WTC11 (cell line): ENCODE measurements around the gene UQCC3. TPM values are rescaled to one million over a fixed set of nuclear protein-coding genes. Genes with fewer than 3 reads are reported as not detected.

Source experiments
- ATAC-seq: fragments of 200-7000 bp; cut with Tn5 transposase; 2 replicates; pipeline ENCODE4 v1.10.0; 2021; ENCODE audit warnings: mild to moderate bottlenecking, moderate library complexity
- CTCF ChIA-PET: fragments of 300-600 bp; sonication (Branson Sonifier 250); formaldehyde crosslinking; loops from one replicate; lab custom pipeline; 2021; ENCODE audit warnings: antibody characterized with exemption; lab: Charles Lee
- POLR2A ChIA-PET: fragments of 350-600 bp; sonication (Branson Sonifier 250); formaldehyde crosslinking; loops from one replicate; lab custom pipeline; 2021; ENCODE audit warnings: antibody characterized with exemption; lab: Charles Lee
- DNase-seq: peaks from one replicate; pipeline ENCODE4 v3.0.0; 2021; ENCODE audit warnings: low spot score
- H3K27ac Mint-ChIP-seq: 2 replicates; pipeline ENCODE4 v1.8.0; 2021; ENCODE audit warnings: mixed read lengths
- H3K27me3 Mint-ChIP-seq: 2 replicates; pipeline ENCODE4 v1.8.0; 2021; ENCODE audit warnings: low read depth, mild to moderate bottlenecking, moderate library complexity, mixed read lengths
- H3K36me3 Mint-ChIP-seq: 2 replicates; pipeline ENCODE4 v1.8.0; 2021; ENCODE audit warnings: mixed read lengths
- H3K4me1 Mint-ChIP-seq: 2 replicates; pipeline ENCODE4 v1.8.0; 2022; ENCODE audit warnings: mixed read lengths
- H3K4me3 Mint-ChIP-seq: 2 replicates; pipeline ENCODE4 v1.8.0; 2021; ENCODE audit warnings: mild to moderate bottlenecking, moderate library complexity, mixed read lengths
- H3K9me3 Mint-ChIP-seq: 2 replicates; pipeline ENCODE4 v1.8.0; 2021; ENCODE audit warnings: mixed read lengths
- ATF1 ChIP-seq: sonication (generic); formaldehyde crosslinking; IDR thresholded peaks from 2 replicates; pipeline ENCODE4 v1.8.1; 2023; ENCODE audit warnings: mild to moderate bottlenecking, moderate library complexity, missing genetic modification reagents
- ELF4 ChIP-seq: sonication (generic); formaldehyde crosslinking; IDR thresholded peaks from 2 replicates; pipeline ENCODE4 v1.8.1; 2022; ENCODE audit warnings: low read depth, mild to moderate bottlenecking, moderate library complexity, missing genetic modification reagents
- ESRRA ChIP-seq: sonication (generic); formaldehyde crosslinking; IDR thresholded peaks from 2 replicates; pipeline ENCODE4 v1.8.1; 2022; ENCODE audit warnings: mild to moderate bottlenecking, missing genetic modification reagents, borderline replicate concordance
- NFE2L1 ChIP-seq: sonication (generic); formaldehyde crosslinking; IDR thresholded peaks from 2 replicates; pipeline ENCODE4 v1.8.1; 2023; ENCODE audit warnings: missing genetic modification reagents
- ZBTB21 ChIP-seq: sonication (generic); formaldehyde crosslinking; IDR thresholded peaks from 2 replicates; pipeline ENCODE4 v1.8.1; 2023; ENCODE audit warnings: mild to moderate bottlenecking, missing genetic modification reagents, borderline replicate concordance
- ZNF138 ChIP-seq: sonication (generic); formaldehyde crosslinking; conservative IDR thresholded peaks from 2 replicates; pipeline ENCODE4 v1.8.1; 2022; ENCODE audit warnings: mild to moderate bottlenecking, moderate library complexity, missing genetic modification reagents
- total RNA-seq: library from RNA; stranded (reverse); gene quantifications from 3 replicates; pipeline ENCODE4 v1.2.3, GENCODE V29; 2021
- TF ChIP-seq, protein P1 (sequence below): sonication (generic); formaldehyde crosslinking; IDR thresholded peaks from 2 replicates; pipeline ENCODE4 v1.8.1; 2023; ENCODE audit warnings: mild to moderate bottlenecking, missing genetic modification reagents, moderate library complexity
- TF ChIP-seq, protein P2 (sequence below): sonication (generic); formaldehyde crosslinking; IDR thresholded peaks from 2 replicates; pipeline ENCODE4 v1.8.1; 2022; ENCODE audit warnings: mild to moderate bottlenecking, moderate library complexity, missing genetic modification reagents
- TF ChIP-seq, protein P3 (sequence below): fragments of 250-450 bp; sonication (Bioruptor Pico); IDR thresholded peaks from 2 replicates; pipeline ENCODE4 v1.9.0; 2021; ENCODE audit warnings: mild to moderate bottlenecking, borderline replicate concordance
- TF ChIP-seq, protein P4 (sequence below): sonication (generic); formaldehyde crosslinking; IDR thresholded peaks from 2 replicates; pipeline ENCODE4 v1.8.0; 2022; ENCODE audit warnings: missing genetic modification reagents
- TF ChIP-seq, protein P5 (sequence below): fragments of 250-450 bp; sonication (Bioruptor Pico); IDR thresholded peaks from 2 replicates; pipeline ENCODE4 v1.9.0; 2021; ENCODE audit warnings: mild to moderate bottlenecking
- TF ChIP-seq, protein P6 (sequence below): sonication (generic); formaldehyde crosslinking; conservative IDR thresholded peaks from 2 replicates; pipeline ENCODE4 v1.8.1; 2022; ENCODE audit warnings: mild to moderate bottlenecking, missing genetic modification reagents

UQCC3 gene
- total RNA-seq, 1 experiment from 2014 or later, result 18.1 TPM

DNA sequence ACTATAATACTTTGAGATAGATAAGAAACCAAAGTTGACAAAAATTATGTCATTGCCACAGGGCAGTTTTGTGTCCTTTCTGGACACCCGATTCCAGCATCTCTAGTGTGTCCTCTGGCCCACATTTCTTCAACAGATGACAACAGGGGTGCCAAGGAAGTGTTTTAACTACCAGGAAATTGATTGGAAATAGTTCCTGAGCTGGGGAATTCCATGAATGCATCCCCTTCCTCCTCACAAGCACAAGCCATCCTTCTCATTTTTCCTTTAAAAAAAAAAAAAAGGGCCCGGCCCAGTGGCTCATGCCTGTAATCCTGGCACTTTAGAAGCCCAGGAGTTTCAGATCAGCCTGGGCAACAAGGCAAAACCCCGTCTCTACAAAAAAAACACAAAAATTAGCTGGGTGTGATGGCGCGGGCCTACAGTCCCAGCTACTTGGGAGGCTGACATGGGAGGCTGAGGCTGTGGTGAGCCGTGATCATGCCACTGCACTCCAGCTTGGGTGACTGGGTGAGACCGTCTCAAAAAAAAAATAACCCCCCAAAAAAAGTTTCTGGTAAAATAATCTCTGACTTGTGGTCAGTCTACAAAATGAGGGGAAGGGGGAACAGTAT lies 48.9 kb upstream of the UQCC3 start:
- Mint-ChIP-seq H3K36me3 (peaks cover 27% of the 10 kb centered on the region), H3K9me3 (no peaks in the 10 kb centered on the region), H3K27ac (peak overlapping the region; percentile 91), H3K4me3 (peak overlapping the region; percentile 97), H3K4me1 (peaks cover 16% of the 10 kb centered on the region), H3K27me3 (no peaks in the 10 kb centered on the region)
- ATAC-seq (no peak), DNase-seq (no peak)
- TF ChIP-seq, protein P1, sequence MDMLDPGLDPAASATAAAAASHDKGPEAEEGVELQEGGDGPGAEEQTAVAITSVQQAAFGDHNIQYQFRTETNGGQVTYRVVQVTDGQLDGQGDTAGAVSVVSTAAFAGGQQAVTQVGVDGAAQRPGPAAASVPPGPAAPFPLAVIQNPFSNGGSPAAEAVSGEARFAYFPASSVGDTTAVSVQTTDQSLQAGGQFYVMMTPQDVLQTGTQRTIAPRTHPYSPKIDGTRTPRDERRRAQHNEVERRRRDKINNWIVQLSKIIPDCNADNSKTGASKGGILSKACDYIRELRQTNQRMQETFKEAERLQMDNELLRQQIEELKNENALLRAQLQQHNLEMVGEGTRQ (CRISPR knock-in tag), result no peak
- TF ChIP-seq, protein P2, sequence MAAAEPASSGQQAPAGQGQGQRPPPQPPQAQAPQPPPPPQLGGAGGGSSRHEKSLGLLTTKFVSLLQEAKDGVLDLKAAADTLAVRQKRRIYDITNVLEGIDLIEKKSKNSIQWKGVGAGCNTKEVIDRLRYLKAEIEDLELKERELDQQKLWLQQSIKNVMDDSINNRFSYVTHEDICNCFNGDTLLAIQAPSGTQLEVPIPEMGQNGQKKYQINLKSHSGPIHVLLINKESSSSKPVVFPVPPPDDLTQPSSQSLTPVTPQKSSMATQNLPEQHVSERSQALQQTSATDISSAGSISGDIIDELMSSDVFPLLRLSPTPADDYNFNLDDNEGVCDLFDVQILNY (CRISPR knock-in tag), result no peak
- TF ChIP-seq NFE2L1 (CRISPR knock-in tag) (no peak), ZBTB21 (no peak), ATF1 (CRISPR knock-in tag) (0 out of 2 replicates have a peak, but pooled peaks have one; percentile 5), ESRRA (CRISPR knock-in tag) (no peak)
- TF ChIP-seq, protein P3, sequence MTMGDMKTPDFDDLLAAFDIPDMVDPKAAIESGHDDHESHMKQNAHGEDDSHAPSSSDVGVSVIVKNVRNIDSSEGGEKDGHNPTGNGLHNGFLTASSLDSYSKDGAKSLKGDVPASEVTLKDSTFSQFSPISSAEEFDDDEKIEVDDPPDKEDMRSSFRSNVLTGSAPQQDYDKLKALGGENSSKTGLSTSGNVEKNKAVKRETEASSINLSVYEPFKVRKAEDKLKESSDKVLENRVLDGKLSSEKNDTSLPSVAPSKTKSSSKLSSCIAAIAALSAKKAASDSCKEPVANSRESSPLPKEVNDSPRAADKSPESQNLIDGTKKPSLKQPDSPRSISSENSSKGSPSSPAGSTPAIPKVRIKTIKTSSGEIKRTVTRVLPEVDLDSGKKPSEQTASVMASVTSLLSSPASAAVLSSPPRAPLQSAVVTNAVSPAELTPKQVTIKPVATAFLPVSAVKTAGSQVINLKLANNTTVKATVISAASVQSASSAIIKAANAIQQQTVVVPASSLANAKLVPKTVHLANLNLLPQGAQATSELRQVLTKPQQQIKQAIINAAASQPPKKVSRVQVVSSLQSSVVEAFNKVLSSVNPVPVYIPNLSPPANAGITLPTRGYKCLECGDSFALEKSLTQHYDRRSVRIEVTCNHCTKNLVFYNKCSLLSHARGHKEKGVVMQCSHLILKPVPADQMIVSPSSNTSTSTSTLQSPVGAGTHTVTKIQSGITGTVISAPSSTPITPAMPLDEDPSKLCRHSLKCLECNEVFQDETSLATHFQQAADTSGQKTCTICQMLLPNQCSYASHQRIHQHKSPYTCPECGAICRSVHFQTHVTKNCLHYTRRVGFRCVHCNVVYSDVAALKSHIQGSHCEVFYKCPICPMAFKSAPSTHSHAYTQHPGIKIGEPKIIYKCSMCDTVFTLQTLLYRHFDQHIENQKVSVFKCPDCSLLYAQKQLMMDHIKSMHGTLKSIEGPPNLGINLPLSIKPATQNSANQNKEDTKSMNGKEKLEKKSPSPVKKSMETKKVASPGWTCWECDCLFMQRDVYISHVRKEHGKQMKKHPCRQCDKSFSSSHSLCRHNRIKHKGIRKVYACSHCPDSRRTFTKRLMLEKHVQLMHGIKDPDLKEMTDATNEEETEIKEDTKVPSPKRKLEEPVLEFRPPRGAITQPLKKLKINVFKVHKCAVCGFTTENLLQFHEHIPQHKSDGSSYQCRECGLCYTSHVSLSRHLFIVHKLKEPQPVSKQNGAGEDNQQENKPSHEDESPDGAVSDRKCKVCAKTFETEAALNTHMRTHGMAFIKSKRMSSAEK (CRISPR knock-in tag), result no peak
- ChIA-PET CTCF (interaction anchor here (0.9 to 4.5 kb wide), 10 partner anchors 11 to 198 kb away, joined by 3 to 51 read pairs (median 6); partner anchors contain the start of genes EEF1G, EML3, ROM1 and TUT1), POLR2A (interaction anchor here (0.7 to 3.0 kb wide), 17 partner anchors 9 to 239 kb away, joined by 3 to 37 read pairs (median 7); partner anchors contain the start of genes BSCL2, C11orf98, CSKMT and EEF1G)

DNA sequence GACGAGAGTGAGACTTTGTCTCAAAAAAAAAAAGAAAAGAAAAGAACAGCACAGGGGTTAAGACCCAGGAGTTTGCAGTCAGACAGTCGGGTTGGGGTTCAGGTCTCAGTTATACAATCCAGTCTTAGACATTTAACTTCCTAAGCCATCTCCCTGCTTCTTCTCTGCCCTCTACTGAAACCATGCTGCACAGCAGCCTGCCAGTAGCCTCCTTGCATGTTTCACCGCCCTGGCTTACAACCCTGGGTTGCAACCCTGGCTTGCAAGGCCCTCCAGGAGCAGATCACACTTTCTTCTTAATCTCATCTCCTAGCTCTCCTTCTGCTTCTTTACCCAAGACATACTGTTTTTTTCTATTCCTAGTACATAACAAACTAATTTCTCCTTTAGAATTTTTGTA lies 43.8 kb upstream of the UQCC3 start:
- ChIA-PET CTCF (no interaction called here), POLR2A (no interaction called here)
- Mint-ChIP-seq H3K9me3 (no peaks in the 10 kb centered on the region), H3K4me1 (no peaks in the 10 kb centered on the region), H3K27me3 (no peaks in the 10 kb centered on the region), H3K36me3 (peaks cover 72% of the 10 kb centered on the region)
- ATAC-seq (peak; percentile 36; the same call in 1 of the 2 replicates), DNase-seq (no peak)
- TF ChIP-seq, protein P4, sequence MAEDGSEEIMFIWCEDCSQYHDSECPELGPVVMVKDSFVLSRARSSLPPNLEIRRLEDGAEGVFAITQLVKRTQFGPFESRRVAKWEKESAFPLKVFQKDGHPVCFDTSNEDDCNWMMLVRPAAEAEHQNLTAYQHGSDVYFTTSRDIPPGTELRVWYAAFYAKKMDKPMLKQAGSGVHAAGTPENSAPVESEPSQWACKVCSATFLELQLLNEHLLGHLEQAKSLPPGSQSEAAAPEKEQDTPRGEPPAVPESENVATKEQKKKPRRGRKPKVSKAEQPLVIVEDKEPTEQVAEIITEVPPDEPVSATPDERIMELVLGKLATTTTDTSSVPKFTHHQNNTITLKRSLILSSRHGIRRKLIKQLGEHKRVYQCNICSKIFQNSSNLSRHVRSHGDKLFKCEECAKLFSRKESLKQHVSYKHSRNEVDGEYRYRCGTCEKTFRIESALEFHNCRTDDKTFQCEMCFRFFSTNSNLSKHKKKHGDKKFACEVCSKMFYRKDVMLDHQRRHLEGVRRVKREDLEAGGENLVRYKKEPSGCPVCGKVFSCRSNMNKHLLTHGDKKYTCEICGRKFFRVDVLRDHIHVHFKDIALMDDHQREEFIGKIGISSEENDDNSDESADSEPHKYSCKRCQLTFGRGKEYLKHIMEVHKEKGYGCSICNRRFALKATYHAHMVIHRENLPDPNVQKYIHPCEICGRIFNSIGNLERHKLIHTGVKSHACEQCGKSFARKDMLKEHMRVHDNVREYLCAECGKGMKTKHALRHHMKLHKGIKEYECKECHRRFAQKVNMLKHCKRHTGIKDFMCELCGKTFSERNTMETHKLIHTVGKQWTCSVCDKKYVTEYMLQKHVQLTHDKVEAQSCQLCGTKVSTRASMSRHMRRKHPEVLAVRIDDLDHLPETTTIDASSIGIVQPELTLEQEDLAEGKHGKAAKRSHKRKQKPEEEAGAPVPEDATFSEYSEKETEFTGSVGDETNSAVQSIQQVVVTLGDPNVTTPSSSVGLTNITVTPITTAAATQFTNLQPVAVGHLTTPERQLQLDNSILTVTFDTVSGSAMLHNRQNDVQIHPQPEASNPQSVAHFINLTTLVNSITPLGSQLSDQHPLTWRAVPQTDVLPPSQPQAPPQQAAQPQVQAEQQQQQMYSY (CRISPR knock-in tag), result no peak
- TF ChIP-seq, protein P5, sequence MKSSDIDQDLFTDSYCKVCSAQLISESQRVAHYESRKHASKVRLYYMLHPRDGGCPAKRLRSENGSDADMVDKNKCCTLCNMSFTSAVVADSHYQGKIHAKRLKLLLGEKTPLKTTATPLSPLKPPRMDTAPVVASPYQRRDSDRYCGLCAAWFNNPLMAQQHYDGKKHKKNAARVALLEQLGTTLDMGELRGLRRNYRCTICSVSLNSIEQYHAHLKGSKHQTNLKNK, result no peak
- no peak for TF ChIP-seq ZNF138 (CRISPR knock-in tag)
- no peak for TF ChIP-seq ELF4 (CRISPR knock-in tag)
- TF ChIP-seq, protein P6, sequence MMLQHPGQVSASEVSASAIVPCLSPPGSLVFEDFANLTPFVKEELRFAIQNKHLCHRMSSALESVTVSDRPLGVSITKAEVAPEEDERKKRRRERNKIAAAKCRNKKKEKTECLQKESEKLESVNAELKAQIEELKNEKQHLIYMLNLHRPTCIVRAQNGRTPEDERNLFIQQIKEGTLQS (CRISPR knock-in tag), result no peak
- TF ChIP-seq, all 79 proteins: peak for 0
- Mint-ChIP-seq H3K4me3 (no peak overlapping the region), H3K27ac (no peak overlapping the region)
